HG02571 (cell line): Measurements from ENCODE around the gene HBB.
"Not testable (repeated sequence)": the region's sequence is repeated elsewhere in the genome, so short reads cannot be mapped to it uniquely, and the experiment has no call there.

Experiments
- ATAC-seq: cut with Tn5 transposase; IDR thresholded peaks from one replicate; pipeline ENCODE4 v1.9.1; 2021; ENCODE audit warnings: mild to moderate bottlenecking, moderate library complexity; ENCODE audit not compliant: unreplicated experiment

The HBB gene

DNA sequence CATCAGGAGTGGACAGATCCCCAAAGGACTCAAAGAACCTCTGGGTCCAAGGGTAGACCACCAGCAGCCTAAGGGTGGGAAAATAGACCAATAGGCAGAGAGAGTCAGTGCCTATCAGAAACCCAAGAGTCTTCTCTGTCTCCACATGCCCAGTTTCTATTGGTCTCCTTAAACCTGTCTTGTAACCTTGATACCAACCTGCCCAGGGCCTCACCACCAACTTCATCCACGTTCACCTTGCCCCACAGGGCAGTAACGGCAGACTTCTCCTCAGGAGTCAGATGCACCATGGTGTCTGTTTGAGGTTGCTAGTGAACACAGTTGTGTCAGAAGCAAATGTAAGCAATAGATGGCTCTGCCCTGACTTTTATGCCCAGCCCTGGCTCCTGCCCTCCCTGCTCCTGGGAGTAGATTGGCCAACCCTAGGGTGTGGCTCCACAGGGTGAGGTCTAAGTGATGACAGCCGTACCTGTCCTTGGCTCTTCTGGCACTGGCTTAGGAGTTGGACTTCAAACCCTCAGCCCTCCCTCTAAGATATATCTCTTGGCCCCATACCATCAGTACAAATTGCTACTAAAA is at the start of gene HBB:
Gene HBB (minus strand): TSS at position 340 of the 579 bp plus-strand sequence. CDS start 50 bp downstream, at position 290.
- no peak for ATAC-seq

DNA sequence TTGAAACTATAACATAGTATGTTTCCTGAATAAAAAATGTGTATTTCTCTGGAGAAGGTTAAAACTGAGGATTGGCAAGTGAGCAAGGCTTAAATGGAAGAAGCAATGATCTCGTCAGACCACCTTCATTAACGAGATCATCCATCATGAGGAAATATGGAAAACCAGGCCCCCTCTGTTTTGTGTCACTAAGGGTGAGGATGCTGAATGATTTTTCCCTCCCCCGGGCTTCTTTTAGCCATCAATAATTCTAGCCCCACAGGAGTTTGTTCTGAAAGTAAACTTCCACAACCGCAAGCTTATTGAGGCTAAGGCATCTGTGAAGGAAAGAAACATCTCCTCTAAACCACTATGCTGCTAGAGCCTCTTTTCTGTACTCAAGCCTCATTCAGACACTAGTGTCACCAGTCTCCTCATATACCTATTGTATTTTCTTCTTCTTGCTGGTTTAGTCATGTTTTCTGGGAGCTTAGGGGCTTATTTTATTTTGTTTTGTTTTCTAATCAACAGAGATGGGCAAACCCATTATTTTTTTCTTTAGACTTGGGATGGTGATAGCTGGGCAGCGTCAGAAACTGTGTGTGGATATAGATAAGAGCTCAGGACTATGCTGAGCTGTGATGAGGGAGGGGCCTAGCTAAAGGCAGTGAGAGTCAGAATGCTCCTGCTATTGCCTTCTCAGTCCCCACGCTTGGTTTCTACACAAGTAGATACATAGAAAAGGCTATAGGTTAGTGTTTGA is 48.7 kb upstream of the HBB start:
- ATAC-seq: no peak

DNA sequence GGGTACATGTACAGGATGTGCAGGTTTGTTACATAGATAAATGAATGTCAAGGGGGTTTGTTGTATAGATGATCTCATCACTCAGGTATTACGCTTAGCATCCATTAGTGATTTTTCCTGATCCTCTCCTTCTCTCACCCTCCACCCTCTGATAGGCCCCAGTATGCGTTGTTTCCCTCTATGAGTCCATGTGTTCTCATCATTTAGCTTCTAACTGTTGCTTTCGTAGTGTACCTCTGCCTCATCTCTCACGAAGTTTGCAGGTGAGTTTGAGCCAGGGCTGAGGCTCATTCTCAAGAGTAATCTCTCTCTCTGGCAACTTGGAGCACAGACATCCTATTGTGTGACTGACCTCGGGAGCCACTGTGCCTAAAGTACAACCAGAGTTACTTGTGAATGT is 47.5 kb upstream of the HBB start:
- no peak for ATAC-seq

DNA sequence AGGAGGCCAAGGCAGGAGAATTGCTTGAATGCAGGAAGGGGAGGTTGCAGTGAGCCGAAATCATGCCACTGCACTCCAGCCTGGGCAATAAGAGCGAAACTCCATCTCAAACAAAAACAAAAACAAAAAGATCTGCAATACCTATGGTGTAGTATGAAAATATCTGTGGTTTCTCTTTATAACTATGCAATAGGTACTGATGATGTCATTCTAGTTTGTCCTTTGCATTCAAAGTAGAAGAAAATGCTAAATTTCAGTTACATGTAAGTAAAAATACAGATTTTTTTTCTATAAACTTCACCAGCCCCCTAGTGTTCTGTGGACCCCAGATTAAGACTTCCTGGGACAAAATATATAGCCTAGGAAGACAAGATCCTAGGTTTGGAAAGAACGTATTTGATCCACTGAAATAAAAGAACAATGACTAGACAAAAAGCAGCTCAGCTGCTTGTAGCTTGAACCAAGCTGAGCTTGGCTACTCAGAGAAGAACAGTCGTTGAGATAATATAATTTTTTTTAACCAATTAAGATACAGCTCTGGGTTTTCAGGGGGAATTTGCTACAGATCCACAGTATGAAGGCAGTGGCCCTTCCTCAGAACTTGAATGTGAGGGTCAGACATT is 45.6 kb upstream of the HBB start:
- no peak for ATAC-seq

DNA sequence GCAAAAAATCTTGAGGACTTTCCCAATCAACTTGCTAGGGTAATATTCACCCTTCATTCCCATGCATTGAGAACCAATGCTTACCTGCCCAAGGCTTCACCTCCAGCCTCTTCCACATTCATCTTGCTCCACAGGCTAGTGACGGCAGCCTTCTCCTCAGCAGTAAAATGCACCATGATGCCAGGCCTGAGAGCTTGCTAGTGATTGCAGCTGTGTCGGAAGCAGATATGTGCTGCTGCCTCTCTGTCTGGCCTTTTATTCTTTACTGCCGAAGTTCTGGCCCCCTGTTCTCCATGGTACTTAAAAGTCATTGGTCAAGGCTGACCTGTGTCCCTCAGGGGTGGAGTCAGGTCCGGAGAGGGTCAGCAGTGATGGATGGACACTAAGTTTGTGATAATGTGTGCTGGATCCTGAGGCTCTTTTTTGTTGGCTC is 42.9 kb upstream of the HBB start, which contains the start of gene HBE1:
Gene HBE1 (minus strand): TSS at position 231 of the 433 bp plus-strand sequence. CDS start 55 bp downstream, at position 176.
- ATAC-seq: no peak

DNA sequence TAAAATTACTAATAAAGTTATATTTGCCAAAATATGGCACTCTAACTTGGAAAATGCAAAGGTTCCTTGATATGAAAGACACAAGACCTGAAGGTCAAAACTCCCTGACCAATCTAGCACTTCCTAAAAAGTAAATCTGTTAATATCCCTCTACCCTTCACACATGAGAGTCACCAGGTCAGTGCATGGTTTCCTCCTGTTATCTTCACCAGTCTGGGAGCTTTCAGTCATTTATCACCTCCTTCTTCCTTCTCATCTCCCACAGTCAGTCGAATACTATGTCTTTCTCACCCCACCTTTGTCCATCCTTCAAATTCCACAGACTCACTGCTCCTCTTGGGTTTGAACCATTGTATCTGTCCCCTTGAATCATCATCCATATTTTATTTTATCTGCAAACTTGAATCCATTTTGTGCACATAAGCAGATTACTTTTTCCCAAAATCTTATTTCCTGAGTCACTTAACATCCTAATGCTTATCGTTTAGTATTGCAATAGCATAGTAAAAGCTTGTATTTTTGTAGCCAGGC is 40.2 kb upstream of the HBB start:
- ATAC-seq: no peak

DNA sequence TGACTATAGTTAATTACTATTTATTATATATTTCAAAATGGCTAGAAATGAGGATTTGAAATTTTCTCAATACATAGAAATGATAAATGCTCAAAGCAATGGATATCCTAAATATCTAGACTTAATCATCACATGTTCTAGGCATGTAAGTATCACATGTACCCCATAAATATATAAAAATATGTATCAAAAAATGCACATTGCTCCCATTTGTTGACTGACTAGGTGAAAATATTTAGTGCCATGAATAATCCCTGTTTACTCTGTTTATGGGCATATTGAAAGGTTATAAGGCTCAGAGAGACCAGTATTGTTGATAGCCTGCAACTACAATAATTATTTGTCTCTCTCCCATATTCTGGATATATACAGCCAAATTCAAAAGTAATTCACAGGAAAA is 39.7 kb upstream of the HBB start:
- ATAC-seq: no peak

DNA sequence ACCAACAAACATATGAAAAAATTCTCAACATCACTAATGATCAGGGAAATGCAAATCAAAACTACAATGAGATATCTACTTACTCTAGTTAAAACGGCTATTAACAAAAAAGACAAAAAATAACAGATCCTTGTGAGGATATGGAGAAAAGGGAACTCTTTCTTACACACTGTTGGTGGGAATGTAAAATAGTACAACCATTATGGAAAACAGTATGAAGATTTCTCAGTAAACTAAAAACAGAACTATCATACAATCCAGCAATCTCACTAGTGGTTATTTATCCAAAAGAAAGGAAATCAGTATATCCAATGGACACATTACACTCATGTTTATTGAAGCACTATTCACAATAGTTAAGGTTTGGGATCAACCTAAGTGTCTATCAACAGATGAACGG is 39.0 kb upstream of the HBB start:
- ATAC-seq: no peak

DNA sequence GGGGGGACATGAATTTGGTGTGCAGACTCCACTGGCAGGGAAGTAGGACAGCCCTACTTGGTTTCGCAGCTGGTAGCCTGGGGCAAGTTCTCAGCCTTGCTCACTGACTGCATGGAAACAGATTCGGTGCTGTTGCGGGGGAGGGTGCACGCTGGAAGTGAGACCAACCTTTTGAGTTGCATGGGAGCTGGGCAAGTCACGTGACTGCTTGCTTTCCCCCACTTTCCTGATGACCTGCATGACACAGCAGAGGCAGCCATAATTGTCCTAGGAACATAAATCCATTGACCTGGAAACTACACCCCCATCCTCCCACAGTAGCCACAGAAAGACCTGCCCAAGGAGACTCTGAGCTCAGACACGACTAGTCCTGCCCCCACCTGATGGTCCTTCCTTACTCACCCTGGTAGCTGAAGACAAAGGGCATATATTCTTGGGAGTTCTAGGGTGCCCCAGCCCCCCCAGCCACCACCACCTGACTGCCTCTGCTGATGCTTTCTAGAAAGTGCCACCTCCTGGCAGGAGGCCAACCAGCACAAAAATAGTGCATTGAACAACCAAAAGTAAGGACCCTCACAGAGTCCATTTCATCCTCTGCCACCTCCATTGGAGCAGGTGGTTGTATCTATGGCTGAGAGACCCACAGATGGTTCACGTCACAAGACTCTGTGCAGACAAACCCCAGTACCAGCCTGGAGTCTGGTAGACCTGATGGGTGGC is 31.8 kb upstream of the HBB start:
- no peak for ATAC-seq

DNA sequence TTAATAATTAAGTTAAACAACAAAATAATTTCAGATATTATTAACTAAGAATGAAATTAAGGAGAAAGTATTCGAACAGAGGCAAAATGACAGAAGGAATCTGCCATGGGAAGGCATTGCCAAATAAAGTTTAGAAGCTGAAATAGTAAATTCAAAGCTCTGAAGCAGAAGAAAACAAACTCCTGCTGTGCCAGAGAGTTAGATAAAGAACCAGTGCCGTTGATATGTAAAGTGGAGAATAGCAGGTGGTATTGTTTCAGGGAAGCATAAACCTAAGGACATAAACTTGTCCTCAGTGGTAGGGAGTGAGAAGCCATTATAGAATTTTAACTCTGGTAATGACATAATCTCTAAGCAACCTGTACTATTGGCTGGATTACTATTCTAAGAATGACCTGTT is 30.4 kb upstream of the HBB start:
- no peak for ATAC-seq

DNA sequence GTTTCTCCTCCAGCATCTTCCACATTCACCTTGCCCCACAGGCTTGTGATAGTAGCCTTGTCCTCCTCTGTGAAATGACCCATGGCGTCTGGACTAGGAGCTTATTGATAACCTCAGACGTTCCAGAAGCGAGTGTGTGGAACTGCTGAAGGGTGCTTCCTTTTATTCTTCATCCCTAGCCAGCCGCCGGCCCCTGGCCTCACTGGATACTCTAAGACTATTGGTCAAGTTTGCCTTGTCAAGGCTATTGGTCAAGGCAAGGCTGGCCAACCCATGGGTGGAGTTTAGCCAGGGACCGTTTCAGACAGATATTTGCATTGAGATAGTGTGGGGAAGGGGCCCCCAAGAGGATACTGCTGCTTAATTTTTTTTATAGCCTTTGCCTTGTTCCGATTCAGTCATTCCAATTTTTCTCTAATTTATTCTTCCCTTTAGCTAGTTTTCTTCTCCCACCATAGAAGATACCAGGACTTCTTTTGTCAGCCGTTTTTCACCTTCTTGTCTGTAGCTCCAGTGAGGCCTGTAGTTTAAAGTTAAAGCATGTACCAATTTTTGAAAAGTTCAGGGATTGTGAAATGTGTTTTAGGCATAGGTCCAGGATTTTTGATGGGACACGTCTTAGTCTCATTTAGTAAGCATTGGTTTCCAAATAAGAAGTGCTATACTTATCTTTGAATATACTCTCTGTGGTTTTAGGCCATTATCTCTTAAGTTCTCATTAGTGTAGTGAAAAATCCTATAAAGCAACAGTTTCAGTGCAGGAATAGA is 28.0 kb upstream of the HBB start, which contains the start of gene HBG2:
Gene HBG2 (minus strand): TSS at position 136 of the 768 bp plus-strand sequence. CDS start 53 bp downstream, at position 83.
- not testable (repeated sequence) for ATAC-seq

DNA sequence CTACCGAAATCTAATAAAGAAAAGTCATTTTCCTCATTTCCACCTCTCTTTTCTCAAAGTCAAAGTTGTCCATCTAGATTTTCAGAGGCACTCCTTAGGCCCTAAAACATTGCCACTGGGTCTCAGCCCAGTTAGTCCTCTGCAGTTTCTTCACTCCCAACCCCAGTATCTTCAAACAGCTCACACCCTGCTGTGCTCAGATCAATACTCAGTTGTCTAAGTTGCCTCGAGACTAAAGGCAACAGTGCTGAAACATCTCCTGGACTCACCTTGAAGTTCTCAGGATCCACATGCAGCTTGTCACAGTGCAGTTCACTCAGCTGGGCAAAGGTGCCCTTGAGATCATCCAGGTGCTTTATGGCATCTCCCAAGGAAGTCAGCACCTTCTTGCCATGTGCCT is 27.2 kb upstream of the HBB start:
- ATAC-seq: not testable (repeated sequence)

DNA sequence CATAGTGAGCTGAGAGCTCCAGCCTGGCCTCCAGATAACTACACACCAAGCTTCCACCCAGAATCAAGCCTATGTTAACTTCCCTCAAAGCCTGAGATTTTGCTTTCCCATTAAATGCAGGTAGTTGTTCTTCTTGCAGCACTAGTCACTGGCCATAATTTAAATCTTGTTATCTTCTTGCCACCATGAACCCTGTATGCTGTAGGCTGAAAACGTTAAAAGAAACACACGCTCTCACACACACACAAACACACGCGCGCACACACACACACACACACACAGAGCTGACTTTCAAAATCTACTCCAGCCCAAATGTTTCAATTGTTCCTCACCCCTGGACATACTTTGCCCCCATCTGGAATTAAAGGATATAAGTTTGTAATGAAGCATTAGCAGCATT is 26.6 kb upstream of the HBB start:
- not testable (repeated sequence) for ATAC-seq

DNA sequence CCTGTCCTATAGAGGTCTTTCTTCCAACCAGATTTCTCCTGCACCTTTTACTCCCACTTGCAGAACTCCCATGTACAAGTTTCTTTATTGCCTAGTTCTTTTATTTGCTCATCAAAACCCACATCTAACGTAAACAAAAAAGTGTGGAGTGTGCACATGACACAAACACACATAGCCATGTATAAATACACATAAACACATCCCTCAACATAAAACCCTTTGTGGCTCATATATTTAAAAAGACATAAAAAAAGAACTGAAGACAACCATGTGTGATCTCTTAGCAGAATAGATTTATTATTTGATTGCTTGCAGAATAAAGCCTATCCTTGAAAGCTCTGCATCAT is 26.0 kb upstream of the HBB start:
- no peak for ATAC-seq

DNA sequence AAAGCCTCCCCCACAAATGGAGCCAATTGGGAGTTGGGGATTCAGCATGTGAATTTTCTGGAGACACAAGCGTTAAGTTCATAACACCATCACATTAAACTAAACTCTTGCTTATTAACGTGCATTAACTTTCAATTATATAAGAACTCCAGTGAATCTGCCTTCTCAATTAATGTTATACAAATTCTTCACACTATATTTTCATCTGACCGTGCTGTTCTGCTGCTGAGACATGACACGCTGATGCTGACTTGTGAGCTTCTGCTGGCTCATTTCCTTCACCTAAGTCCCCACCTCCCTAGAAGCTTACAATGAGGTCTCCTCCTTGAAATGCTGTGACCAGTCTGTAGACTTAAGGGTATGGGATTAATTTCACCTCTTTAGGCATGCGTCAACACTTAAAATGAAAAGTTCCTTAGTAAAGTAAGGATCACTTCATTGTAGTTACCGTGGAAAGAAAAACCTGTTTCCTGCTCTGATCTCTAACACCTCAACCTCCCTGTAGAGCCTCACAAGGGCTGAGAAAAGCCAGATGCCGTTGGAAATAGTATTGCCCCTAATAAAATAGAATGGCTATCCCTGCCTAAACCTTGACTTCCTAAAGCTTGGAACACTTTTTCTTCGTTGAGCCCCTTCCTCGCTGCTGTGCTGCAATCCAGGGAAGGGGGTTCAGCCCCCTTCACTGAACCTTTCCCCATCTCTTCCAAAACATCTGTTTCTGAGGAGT is 25.5 kb upstream of the HBB start:
- no peak for ATAC-seq

DNA sequence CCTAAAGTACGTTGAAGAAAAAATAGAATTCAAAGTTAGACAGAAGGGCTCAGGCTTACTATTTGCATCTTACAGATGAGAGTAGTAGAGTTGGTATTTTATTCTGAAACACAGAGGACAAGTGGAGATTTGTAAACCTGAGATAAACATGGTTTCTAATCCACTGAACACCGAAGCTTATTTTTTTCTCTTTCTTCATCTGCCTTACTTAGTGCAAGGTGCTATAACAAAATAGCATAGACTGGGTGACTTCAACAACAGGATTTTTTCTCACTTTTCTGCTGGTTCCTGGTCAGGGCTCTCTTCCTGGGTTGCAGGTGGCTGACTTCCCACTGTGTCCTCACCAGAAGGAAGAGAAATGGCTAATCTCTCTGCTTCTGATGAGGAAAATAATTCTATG is 24.9 kb upstream of the HBB start:
- no peak for ATAC-seq

DNA sequence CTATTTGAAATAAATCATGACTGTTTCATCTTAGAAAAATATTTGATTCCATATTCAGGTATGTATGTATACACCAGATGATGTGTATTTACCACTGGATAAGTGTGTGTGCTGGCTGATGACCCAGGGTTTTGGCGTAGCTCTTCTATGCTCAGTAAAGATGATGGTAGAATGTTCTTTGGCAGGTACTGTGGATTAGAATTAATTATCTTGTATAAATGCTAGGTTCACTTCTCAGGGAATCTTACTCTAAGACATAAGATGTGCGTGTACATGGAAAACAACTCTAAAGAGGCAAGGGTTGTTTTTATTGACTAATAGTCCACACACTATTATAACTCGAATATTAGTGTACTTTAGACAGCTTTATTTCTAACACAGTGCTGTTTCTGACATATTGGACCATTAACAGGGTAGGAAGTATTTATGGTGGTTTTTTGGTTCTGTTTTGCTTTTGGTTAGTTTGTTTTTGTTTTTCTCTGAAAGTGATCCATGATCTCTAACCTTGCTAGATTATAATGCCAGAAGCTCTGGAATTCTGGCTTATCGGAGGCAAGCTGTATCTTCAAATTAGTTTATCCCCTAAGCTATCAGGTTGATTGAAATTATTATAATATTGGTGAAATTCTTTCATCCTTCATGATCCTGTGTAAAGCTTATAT is 23.8 kb upstream of the HBB start:
- no peak for ATAC-seq

DNA sequence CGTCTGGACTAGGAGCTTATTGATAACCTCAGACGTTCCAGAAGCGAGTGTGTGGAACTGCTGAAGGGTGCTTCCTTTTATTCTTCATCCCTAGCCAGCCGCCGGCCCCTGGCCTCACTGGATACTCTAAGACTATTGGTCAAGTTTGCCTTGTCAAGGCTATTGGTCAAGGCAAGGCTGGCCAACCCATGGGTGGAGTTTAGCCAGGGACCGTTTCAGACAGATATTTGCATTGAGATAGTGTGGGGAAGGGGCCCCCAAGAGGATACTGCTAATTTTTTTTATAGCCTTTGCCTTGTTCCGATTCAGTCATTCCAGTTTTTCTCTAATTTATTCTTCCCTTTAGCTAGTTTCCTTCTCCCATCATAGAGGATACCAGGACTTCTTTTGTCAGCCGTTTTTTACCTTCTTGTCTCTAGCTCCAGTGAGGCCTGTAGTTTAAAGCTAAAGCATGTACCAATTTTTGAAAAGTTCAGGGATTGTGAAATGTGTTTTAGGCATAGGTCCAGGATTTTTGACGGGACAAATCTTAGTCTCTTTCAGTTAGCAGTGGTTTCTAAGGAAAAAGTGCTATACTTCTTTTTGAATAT is 23.0 kb upstream of the HBB start, which contains the start of gene HBG1:
Gene HBG1 (minus strand): TSS at position 51 of the 590 bp plus-strand sequence. CDS start 53 bp downstream, outside the sequence.
- not testable (repeated sequence) for ATAC-seq

DNA sequence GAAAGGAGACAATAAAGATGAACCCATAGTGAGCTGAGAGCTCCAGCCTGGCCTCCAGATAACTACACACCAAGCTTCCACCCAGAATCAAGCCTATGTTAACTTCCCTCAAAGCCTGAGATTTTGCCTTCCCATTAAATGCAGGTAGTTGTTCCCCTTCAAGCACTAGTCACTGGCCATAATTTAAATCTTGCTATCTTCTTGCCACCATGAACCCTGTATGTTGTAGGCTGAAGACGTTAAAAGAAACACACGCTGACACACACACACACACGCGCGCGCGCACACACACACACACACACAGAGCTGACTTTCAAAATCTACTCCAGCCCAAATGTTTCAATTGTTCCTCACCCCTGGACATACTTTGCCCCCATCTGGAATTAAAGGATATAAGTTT is 21.6 kb upstream of the HBB start:
- ATAC-seq: not testable (repeated sequence)
